Nephron progenitor cell (in vitro differentiated cells): ENCODE measurements around the gene ACP3.

ENCODE experiments used
- DNase-seq: peaks from one replicate; pipeline ENCODE4 v3.0.0; 2021
- H3K27ac Mint-ChIP-seq: 2 replicates; pipeline ENCODE4 v1.8.0; 2021; ENCODE audit warnings: mild to moderate bottlenecking, moderate library complexity, mixed read lengths
- H3K27me3 Mint-ChIP-seq: 2 replicates; pipeline ENCODE4 v1.8.0; 2021; ENCODE audit warnings: mild to moderate bottlenecking, low read depth, mixed read lengths; ENCODE audit not compliant: poor library complexity
- H3K36me3 Mint-ChIP-seq: 2 replicates; pipeline ENCODE4 v1.8.0; 2021; ENCODE audit warnings: low read depth, mixed read lengths
- H3K4me1 Mint-ChIP-seq: 2 replicates; pipeline ENCODE4 v1.8.0; 2021; ENCODE audit warnings: mixed read lengths
- H3K4me3 Mint-ChIP-seq: 2 replicates; pipeline ENCODE4 v1.8.0; 2021; ENCODE audit warnings: mild to moderate bottlenecking, moderate library complexity, mixed read lengths
- H3K9me3 Mint-ChIP-seq: 2 replicates; pipeline ENCODE4 v1.8.0; 2021; ENCODE audit warnings: mild to moderate bottlenecking, moderate library complexity, mixed read lengths
- TF ChIP-seq, protein P1 (sequence below): fragments of 200-600 bp; sonication (generic); IDR thresholded peaks from 2 replicates; pipeline ENCODE4 v1.5.0; 2021; ENCODE audit warnings: antibody characterized with exemption

The ACP3 gene

DNA sequence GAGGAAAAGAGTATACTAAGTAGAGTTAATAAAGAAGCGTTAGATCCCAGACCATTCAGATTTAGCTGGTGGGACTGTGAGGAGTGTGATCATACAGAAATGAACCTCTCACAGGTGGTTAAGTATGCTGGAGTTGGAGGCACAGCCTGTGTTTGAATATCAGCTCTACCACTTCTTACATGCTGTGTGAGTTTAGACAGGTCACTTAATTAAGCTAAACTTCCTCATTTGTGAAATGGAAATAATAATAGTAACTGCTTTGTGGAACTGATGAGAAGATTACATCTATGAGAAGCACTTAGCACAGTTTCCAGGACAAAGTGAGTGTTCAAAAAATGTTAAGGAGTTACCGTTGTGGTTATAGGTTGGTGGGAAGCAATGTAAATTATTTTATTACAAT lies 8.4 kb downstream of the ACP3 start:
- Mint-ChIP-seq H3K9me3 (no peaks in the 10 kb centered on the region), H3K36me3 (no peaks in the 10 kb centered on the region), H3K27ac (no peak overlapping the region), H3K4me1 (no peaks in the 10 kb centered on the region), H3K27me3 (peaks cover 13% of the 10 kb centered on the region), H3K4me3 (no peak overlapping the region)
- TF ChIP-seq, protein P1, sequence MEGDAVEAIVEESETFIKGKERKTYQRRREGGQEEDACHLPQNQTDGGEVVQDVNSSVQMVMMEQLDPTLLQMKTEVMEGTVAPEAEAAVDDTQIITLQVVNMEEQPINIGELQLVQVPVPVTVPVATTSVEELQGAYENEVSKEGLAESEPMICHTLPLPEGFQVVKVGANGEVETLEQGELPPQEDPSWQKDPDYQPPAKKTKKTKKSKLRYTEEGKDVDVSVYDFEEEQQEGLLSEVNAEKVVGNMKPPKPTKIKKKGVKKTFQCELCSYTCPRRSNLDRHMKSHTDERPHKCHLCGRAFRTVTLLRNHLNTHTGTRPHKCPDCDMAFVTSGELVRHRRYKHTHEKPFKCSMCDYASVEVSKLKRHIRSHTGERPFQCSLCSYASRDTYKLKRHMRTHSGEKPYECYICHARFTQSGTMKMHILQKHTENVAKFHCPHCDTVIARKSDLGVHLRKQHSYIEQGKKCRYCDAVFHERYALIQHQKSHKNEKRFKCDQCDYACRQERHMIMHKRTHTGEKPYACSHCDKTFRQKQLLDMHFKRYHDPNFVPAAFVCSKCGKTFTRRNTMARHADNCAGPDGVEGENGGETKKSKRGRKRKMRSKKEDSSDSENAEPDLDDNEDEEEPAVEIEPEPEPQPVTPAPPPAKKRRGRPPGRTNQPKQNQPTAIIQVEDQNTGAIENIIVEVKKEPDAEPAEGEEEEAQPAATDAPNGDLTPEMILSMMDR = no peak
- no peak for DNase-seq

DNA sequence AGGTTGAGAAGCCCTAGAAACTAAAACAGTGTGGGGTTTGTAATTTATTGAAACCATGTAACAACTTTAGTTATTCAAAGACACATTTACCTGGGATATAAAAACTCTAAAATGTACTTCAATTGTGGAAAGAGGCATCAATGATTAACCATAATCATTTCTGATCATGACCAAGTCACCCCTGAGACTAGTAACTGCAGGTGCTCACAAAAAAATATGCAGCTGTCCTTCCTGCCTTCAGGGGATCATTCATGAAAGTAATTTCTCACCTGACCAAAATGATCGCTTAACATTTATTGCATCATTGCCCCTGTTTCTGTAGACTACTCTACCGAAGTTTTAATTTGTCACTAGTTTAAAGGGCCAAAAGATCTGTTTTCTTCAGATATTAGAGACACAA lies 9.0 kb downstream of the ACP3 start:
- H3K27me3 Mint-ChIP-seq = peaks cover 10% of the 10 kb centered on the region
- no peak for DNase-seq
- H3K4me3 Mint-ChIP-seq = no peak overlapping the region
- H3K9me3 Mint-ChIP-seq = no peaks in the 10 kb centered on the region
- TF ChIP-seq, protein P1 = no peak
- H3K27ac Mint-ChIP-seq = no peak overlapping the region
- no peaks in the 10 kb centered on the region for H3K4me1 Mint-ChIP-seq
- H3K36me3 Mint-ChIP-seq = no peaks in the 10 kb centered on the region

DNA sequence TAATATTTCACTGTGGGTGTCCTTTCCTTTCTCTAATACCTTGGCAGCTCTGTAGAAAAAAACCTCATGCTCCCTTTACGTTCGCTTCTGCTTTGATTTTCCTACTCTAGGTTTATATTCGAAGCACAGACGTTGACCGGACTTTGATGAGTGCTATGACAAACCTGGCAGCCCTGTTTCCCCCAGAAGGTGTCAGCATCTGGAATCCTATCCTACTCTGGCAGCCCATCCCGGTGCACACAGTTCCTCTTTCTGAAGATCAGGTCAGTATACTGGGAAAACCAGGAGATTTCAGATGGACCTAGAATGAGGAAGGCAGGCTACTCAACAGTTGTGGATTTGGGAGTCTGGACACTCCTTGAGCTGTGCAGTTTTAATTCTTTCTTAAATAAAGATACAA lies 14.9 kb downstream of the ACP3 start:
- TF ChIP-seq, protein P1 = no peak
- DNase-seq = no peak

DNA sequence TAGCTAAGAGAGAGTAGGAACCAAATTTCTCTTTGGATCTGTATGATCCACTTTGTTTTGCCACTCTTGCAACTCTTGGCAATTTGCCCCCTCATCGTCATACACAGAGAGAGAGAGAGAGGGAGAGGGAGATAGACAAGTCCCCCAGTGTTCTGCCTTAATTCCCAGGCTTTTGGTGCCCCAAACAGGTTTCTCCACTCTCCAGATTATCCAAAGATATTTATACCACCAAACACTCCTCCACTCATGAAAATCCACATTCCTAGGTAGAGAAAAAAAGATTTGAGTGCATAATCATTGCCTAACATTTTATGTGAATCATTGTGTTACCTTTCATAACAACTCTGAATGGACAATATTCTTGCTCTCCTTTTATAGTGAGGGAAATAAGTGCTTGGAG lies 15.3 kb downstream of the ACP3 start:
- Mint-ChIP-seq H3K4me3 (no peak overlapping the region), H3K27me3 (peaks cover 4% of the 10 kb centered on the region), H3K27ac (no peak overlapping the region), H3K36me3 (no peaks in the 10 kb centered on the region), H3K4me1 (no peaks in the 10 kb centered on the region), H3K9me3 (peaks cover 7% of the 10 kb centered on the region)
- no peak for DNase-seq
- TF ChIP-seq, protein P1 = no peak

More for the DNA sequence above, 14.9 kb downstream of the ACP3 start:
- no peaks in the 10 kb centered on the region for H3K36me3 Mint-ChIP-seq
- H3K4me3 Mint-ChIP-seq = no peak overlapping the region
- H3K9me3 Mint-ChIP-seq = peaks cover 7% of the 10 kb centered on the region
- no peak overlapping the region for H3K27ac Mint-ChIP-seq
- H3K27me3 Mint-ChIP-seq = peaks cover 8% of the 10 kb centered on the region
- no peaks in the 10 kb centered on the region for H3K4me1 Mint-ChIP-seq

DNA sequence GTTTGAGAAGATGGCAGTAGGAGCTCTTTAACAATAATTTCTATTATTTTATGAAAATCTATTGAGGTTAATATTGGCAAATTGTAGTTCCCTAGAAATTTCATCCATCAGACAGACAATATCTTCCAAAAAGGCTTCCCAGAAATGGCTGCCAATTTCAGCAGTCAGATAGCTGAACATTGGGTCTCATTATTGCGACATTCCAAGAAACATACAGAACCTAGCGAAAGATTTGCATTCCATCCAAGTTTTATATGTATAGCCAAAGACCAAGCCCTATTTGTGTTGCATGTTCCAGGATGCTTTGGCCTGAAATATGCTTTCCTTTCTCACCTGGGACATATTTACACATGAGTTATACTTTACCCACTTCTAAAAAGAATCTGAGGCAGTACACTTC lies 24.5 kb downstream of the ACP3 start:
- H3K4me1 Mint-ChIP-seq = peaks cover 5% of the 10 kb centered on the region
- no peaks in the 10 kb centered on the region for H3K9me3 Mint-ChIP-seq
- DNase-seq = no peak
- TF ChIP-seq, protein P1 = no peak
- H3K27me3 Mint-ChIP-seq = peaks cover 6% of the 10 kb centered on the region
- H3K27ac Mint-ChIP-seq = no peak overlapping the region
- H3K4me3 Mint-ChIP-seq = no peak overlapping the region
- no peaks in the 10 kb centered on the region for H3K36me3 Mint-ChIP-seq

DNA sequence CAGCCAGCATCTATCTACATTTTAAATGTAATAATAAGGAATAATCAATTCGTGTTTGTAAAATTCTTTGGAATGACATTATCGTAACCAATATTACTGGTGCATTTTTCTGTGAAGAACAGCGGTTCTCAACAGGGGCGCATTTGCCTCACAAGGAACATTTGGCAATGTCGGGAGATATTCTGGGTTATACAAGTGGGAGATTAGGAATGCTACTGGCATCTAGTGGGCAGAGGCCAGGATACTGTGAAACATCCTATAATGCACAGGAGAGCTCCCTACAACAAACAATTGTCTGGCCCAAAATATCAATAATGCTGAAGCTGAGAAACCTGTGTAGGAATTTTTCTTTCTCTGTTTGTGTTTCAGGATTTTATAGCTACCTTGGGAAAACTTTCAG lies 25.0 kb downstream of the ACP3 start:
- DNase-seq = no peak
- Mint-ChIP-seq H3K27ac (no peak overlapping the region), H3K36me3 (no peaks in the 10 kb centered on the region), H3K4me3 (no peak overlapping the region), H3K9me3 (no peaks in the 10 kb centered on the region), H3K27me3 (peaks cover 6% of the 10 kb centered on the region), H3K4me1 (peaks cover 5% of the 10 kb centered on the region)
- TF ChIP-seq, protein P1 = no peak
